H1 (cell line): Measurements from ENCODE around the gene ADARB2. TPM values are rescaled to one million over a fixed set of nuclear protein-coding genes. Genes with fewer than 3 reads are reported as not detected.

Experiments
- CTCF ChIA-PET: fragments of 300-600 bp; sonication (Branson Sonifier 250); formaldehyde crosslinking; loops from one replicate; lab custom pipeline; 2021; ENCODE audit not compliant: partially characterized antibody; lab: Charles Lee
- POLR2A ChIA-PET: fragments of 300-600 bp; sonication (Branson Sonifier 250); formaldehyde crosslinking; loops from one replicate; lab custom pipeline; 2021; ENCODE audit warnings: inconsistent platforms; ENCODE audit not compliant: partially characterized antibody; lab: Charles Lee
- DNase-seq, 2 experiments: peaks; one replicate each; pipeline versions ENCODE4 v3.0.0 to v3.0.0-alpha.2; 2010 to 2022; ENCODE audit warnings: low spot score in 2 of 2, low read depth in 1 of 2, mixed read lengths in 1 of 2
- FAIRE-seq: peaks from 2 replicates; lab custom pipeline; 2011; peaks lifted over from hg19 to GRCh38; lab: Jason Lieb, UNC
- H2AFZ ChIP-seq: 2 replicates; pipeline ENCODE4 v1.8.1; 2012; ENCODE audit warnings: low read length, inconsistent platforms
- H2AK5ac ChIP-seq: 2 replicates; pipeline ENCODE4 v1.6.1; 2013; ENCODE audit warnings: low read depth, low read length
- H2BK120ac ChIP-seq: replicated peaks from 2 replicates; pipeline ENCODE3; 2013; ENCODE audit warnings: low read depth, low read length, inconsistent platforms
- H2BK12ac ChIP-seq: 2 replicates; pipeline ENCODE4 v1.6.1; 2013; ENCODE audit warnings: low read depth, low read length
- H2BK15ac ChIP-seq: 2 replicates; pipeline ENCODE4 v1.6.1; 2013; ENCODE audit warnings: low read length
- H2BK20ac ChIP-seq: 2 replicates; pipeline ENCODE4 v1.6.1; 2013; ENCODE audit warnings: low read length
- H2BK5ac ChIP-seq: 2 replicates; pipeline ENCODE4 v1.6.1; 2013; ENCODE audit warnings: low read depth, low read length
- H3K14ac ChIP-seq: 2 replicates; pipeline ENCODE4 v1.6.1; 2013; ENCODE audit warnings: inconsistent platforms; ENCODE audit not compliant: insufficient read length
- H3K18ac ChIP-seq: 2 replicates; pipeline ENCODE4 v1.6.1; 2013; ENCODE audit warnings: low read length; ENCODE audit errors: extremely low read depth
- H3K23ac ChIP-seq: 2 replicates; pipeline ENCODE4 v1.6.1; 2013; ENCODE audit warnings: inconsistent platforms; ENCODE audit not compliant: insufficient read length
- H3K23me2 ChIP-seq: 2 replicates; pipeline ENCODE4 v1.6.1; 2013; ENCODE audit warnings: low read depth, low read length
- H3K27ac ChIP-seq: 2 replicates; pipeline ENCODE4 v1.6.1; 2011; ENCODE audit warnings: low read depth, low read length, inconsistent platforms
- H3K27me3 ChIP-seq, 4 experiments: replicated peaks in 1 of 4; 1 replicate in 1 of 4; 2 replicates in 3 of 4; pipeline versions ENCODE4 v1.6.1 to v1.8.1; 2011 to 2013; ENCODE audit warnings: low read length in 3 of 4, mild to moderate bottlenecking in 3 of 4, inconsistent platforms in 2 of 4, mixed read lengths in 2 of 4, moderate library complexity in 1 of 4; ENCODE audit not compliant: control insufficient read depth in 3 of 4, insufficient read depth in 3 of 4; ENCODE audit errors: extremely low read depth in 1 of 4
- H3K36me3 ChIP-seq, 4 experiments: 2 replicates each; pipeline versions ENCODE4 v1.6.1 to v1.8.1; 2011 to 2013; ENCODE audit warnings: mild to moderate bottlenecking in 4 of 4, low read length in 3 of 4, moderate library complexity in 2 of 4, control low read depth in 1 of 4, inconsistent platforms in 1 of 4; ENCODE audit not compliant: insufficient read depth in 4 of 4, control insufficient read depth in 2 of 4
- H3K4ac ChIP-seq: replicated peaks from 2 replicates; pipeline ENCODE3; 2013; ENCODE audit warnings: low read length, low read depth, mixed read lengths, inconsistent platforms; ENCODE audit not compliant: insufficient read length
- H3K4me1 ChIP-seq, 4 experiments: replicated peaks in 1 of 4; 1 replicate in 1 of 4; 2 replicates in 3 of 4; pipeline versions ENCODE4 v1.6.1 to v1.8.1; 2011 to 2013; ENCODE audit warnings: low read length in 3 of 4, inconsistent platforms in 2 of 4, mixed read lengths in 1 of 4; ENCODE audit not compliant: insufficient read depth in 4 of 4, control insufficient read depth in 3 of 4
- H3K4me2 ChIP-seq, 2 experiments: 2 replicates each; pipeline versions ENCODE4 v1.6.1 to v1.8.1; 2011 to 2013; ENCODE audit warnings: low read depth in 2 of 2, low read length in 2 of 2, control low read depth in 1 of 2, inconsistent platforms in 1 of 2, mild to moderate bottlenecking in 1 of 2; ENCODE audit not compliant: insufficient read depth in 1 of 2
- H3K4me3 ChIP-seq, 4 experiments: fragments of 200-600, 300-600 bp in 1 of 4; sonication (generic), shearing (Covaris generic), sonication (Bioruptor Twin) in 1 of 4; 2 replicates each; pipeline versions ENCODE4 v1.5.1 to v1.8.1; 2011 to 2016; ENCODE audit warnings: low read length in 4 of 4, low read depth in 3 of 4, control low read depth in 2 of 4, inconsistent platforms in 2 of 4, mild to moderate bottlenecking in 2 of 4, mixed read lengths in 1 of 4, moderate library complexity in 1 of 4; ENCODE audit not compliant: insufficient read depth in 2 of 4; ENCODE audit errors: extremely low read depth in 1 of 4
- H3K56ac ChIP-seq: replicated peaks from 2 replicates; pipeline ENCODE3; 2013; ENCODE audit warnings: low read depth, mild to moderate bottlenecking, mixed read lengths, low read length, inconsistent platforms; ENCODE audit not compliant: insufficient read length
- H3K79me1 ChIP-seq: 2 replicates; pipeline ENCODE4 v1.6.1; 2013; ENCODE audit warnings: low read depth, low read length, control low read depth
- H3K79me2 ChIP-seq, 2 experiments: 2 replicates each; pipeline versions ENCODE4 v1.6.1 to v1.8.1; 2012 to 2013; ENCODE audit warnings: low read length in 2 of 2, mild to moderate bottlenecking in 2 of 2, inconsistent platforms in 1 of 2; ENCODE audit not compliant: insufficient read depth in 2 of 2, control insufficient read depth in 1 of 2
- H3K9ac ChIP-seq, 4 experiments: replicated peaks in 1 of 4; 1 replicate in 1 of 4; 2 replicates in 3 of 4; pipeline versions ENCODE4 v1.6.1 to v1.8.1; 2011 to 2013; ENCODE audit warnings: low read depth in 3 of 4, low read length in 3 of 4, control low read depth in 2 of 4, mild to moderate bottlenecking in 2 of 4, moderate library complexity in 2 of 4, inconsistent platforms in 1 of 4; ENCODE audit errors: extremely low read depth in 1 of 4
- H3K9me3 ChIP-seq, 2 experiments: 2 replicates each; pipeline versions ENCODE4 v1.6.1 to v1.8.1; 2012 to 2013; ENCODE audit warnings: mild to moderate bottlenecking in 2 of 2, moderate library complexity in 2 of 2, control low read depth in 1 of 2, inconsistent platforms in 1 of 2, low read depth in 1 of 2, low read length in 1 of 2, mixed read lengths in 1 of 2; ENCODE audit not compliant: insufficient read depth in 2 of 2
- H4K20me1 ChIP-seq, 2 experiments: replicated peaks in 1 of 2; 2 replicates each; pipeline versions ENCODE3 to v1.8.1; 2011 to 2013; ENCODE audit warnings: inconsistent platforms in 2 of 2, low read length in 2 of 2, mild to moderate bottlenecking in 1 of 2; ENCODE audit not compliant: insufficient read depth in 2 of 2, control insufficient read depth in 1 of 2
- H4K5ac ChIP-seq: 2 replicates; pipeline ENCODE4 v1.6.1; 2013; ENCODE audit warnings: low read length, low read depth, mixed read lengths, inconsistent platforms; ENCODE audit not compliant: insufficient read length
- H4K8ac ChIP-seq: 2 replicates; pipeline ENCODE4 v1.8.0; 2013; ENCODE audit warnings: mild to moderate bottlenecking, moderate library complexity, low read length, inconsistent platforms; ENCODE audit not compliant: insufficient read depth; ENCODE audit errors: extremely low read depth
- H4K91ac ChIP-seq: replicated peaks from 2 replicates; pipeline ENCODE3; 2013; ENCODE audit warnings: low read length, mixed read lengths, inconsistent platforms; ENCODE audit not compliant: insufficient read length
- BACH1 ChIP-seq: IDR thresholded peaks from 2 replicates; pipeline ENCODE4 v1.6.1; 2012; ENCODE audit warnings: low read length, improper control_type of control experiment
- GTF2F1 ChIP-seq: IDR thresholded peaks from 2 replicates; pipeline ENCODE4 v1.6.1; 2012; ENCODE audit warnings: low read depth, low read length, improper control_type of control experiment, borderline replicate concordance
- JUND ChIP-seq: IDR thresholded peaks from 2 replicates; pipeline ENCODE4 v1.6.1; 2011; ENCODE audit warnings: mild to moderate bottlenecking, improper control_type of control experiment, low read length
- KDM1A ChIP-seq: fragments of 200-600, 300-600 bp; sonication (generic); IDR thresholded peaks from 2 replicates; pipeline ENCODE4 v1.7.1; 2016; ENCODE audit warnings: mild to moderate bottlenecking, low read length, borderline replicate concordance
- RNF2 ChIP-seq: fragments of 200-900, 300-1000 bp; sonication (generic); IDR thresholded peaks from 2 replicates; pipeline ENCODE4 v1.7.1; 2016; ENCODE audit warnings: borderline replicate concordance, low read depth, mild to moderate bottlenecking, antibody characterized with exemption, low read length; ENCODE audit not compliant: poor library complexity, severe bottlenecking; ENCODE audit errors: missing control alignments
- SIN3A ChIP-seq, 2 experiments: IDR thresholded peaks in 1 of 2; conservative IDR thresholded peaks in 1 of 2; 2 replicates each; pipeline ENCODE4 v1.6.1; 2011 to 2012; ENCODE audit warnings: low read length in 2 of 2, improper control_type of control experiment in 1 of 2, low read depth in 1 of 2, mild to moderate bottlenecking in 1 of 2
- WGBS, 2 experiments: shearing (Covaris generic) in 1 of 2; methylation state at CpG; one replicate each; pipeline versions ENCODE4 v1.1.6 to v1.1.7; 2013 to 2015; ENCODE audit warnings: low lambda C conversion rate in 2 of 2, mixed read lengths in 2 of 2, inconsistent platforms in 1 of 2, low coverage in 1 of 2, missing lambda C conversion rate in 1 of 2; ENCODE audit not compliant: insufficient replicate concordance in 2 of 2, insufficient coverage in 1 of 2, insufficient read length in 1 of 2; ENCODE audit errors: extremely low coverage in 1 of 2, missing lambda C conversion rate in 1 of 2; 5-methylcytosine and 5-hydroxymethylcytosine counted together
- polyA plus RNA-seq, 7 experiments: library from polyadenylated mRNA; depleted of rRNA in 3 of 7; stranded (reverse) in 5 of 7; unstranded in 2 of 7; fragments of >200 nt in 5 of 7; fragments of 200-250 nt in 2 of 7; gene quantifications; 1 replicate in 5 of 7; 2 replicates in 1 of 7; 4 replicates in 1 of 7; pipeline versions ENCODE4 v1.2.1 to v1.2.3, GENCODE V29; 2011 to 2013; ENCODE audit warnings: missing spikeins in 2 of 7, mixed read lengths in 2 of 7
- total RNA-seq: library from RNA; stranded (reverse); fragmentation: NEBNext Ultra II Directional; extraction: Animal tissue kit (Norgen Biotek cat#: 25700); gene quantifications from 2 replicates; pipeline ENCODE4 v1.2.1, GENCODE V29; 2021

The ADARB2 gene
- total and polyA plus RNA-seq, 2 of the 8 experiments (the other 6 are each of a cell fraction or from before 2014, with no cell fraction given): 2.2 to 2.8 TPM

DNA sequence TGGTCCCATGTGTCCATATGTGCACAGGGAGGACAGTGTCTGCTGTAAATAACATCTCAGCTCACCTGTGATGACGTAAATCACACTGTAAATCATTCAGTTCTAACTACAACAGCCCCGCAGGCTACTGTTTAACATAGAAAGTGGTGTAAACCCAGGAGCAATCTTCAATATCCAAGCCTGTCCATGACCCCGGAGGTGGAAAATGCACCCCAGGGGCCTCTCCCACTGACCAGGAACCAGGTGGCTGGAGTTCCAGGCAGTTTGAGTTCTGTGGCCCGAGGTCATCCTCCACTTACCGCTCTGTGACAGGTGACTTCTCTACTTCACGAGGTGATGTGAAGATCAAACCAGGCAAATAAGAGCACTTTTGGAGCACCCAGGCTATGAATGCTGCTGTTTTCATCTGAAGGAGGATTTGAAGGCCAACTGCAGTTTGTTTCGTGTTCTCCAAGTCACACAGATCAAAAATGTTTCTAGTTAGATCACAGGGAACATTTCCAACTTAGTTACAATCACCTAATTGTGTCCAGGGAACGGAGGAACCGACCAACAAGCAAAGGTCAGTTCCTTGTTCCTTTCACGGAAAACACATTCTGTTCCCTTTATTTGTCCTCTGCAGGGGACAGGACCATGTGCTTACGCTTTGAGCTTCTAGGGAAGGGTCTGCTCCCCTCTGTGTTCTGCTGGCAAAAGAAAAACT is 549.3 kb downstream of the ADARB2 start:
- no peak overlapping the region for H2BK20ac ChIP-seq
- no peaks in the 10 kb centered on the region for H3K36me3 ChIP-seq
- ChIA-PET POLR2A (no interaction called here), CTCF (no interaction called here)
- H3K14ac ChIP-seq: no peak overlapping the region
- H3K23ac ChIP-seq: no peak overlapping the region
- H2BK5ac ChIP-seq: no peak overlapping the region
- no peak overlapping the region for H4K91ac ChIP-seq
- no peak overlapping the region for H3K27ac ChIP-seq
- H4K5ac ChIP-seq: no peak overlapping the region
- no peak overlapping the region for H3K9ac ChIP-seq
- no peak overlapping the region for H3K4me2 ChIP-seq
- H2AFZ ChIP-seq: no peak overlapping the region
- no peaks in the 10 kb centered on the region for H3K79me2 ChIP-seq
- no peak for TF ChIP-seq SIN3A (conservative IDR thresholded peaks at IDR 0.05 in 1 of 2, IDR thresholded peaks at IDR 0.05 in 1 of 2; ENCODE audit: low read depth in 1 of 2, low read length in 2 of 2)
- TF ChIP-seq GTF2F1: no peak
- no peak for TF ChIP-seq JUND
- TF ChIP-seq KDM1A: no peak
- TF ChIP-seq BACH1: no peak
- no peak for TF ChIP-seq RNF2
- H3K4ac ChIP-seq: no peak overlapping the region
- no peak overlapping the region for H2BK120ac ChIP-seq
- no peak overlapping the region; the same call in 1 of the 2 replicates for H4K8ac ChIP-seq
- H2BK15ac ChIP-seq: no peak overlapping the region
- H4K20me1 ChIP-seq: no peaks in the 10 kb centered on the region
- H3K79me1 ChIP-seq: no peaks in the 10 kb centered on the region
- peaks cover 0 to 2% (median 0%) of the 10 kb centered on the region in 4 experiments; a peak in 2 of 7 replicates for H3K27me3 ChIP-seq
- no peak overlapping the region for H3K56ac ChIP-seq
- H3K4me1 ChIP-seq: no peaks in the 10 kb centered on the region; a peak in 2 of 7 replicates
- no peaks in the 10 kb centered on the region for H3K23me2 ChIP-seq
- FAIRE-seq (no peak), DNase-seq (no peak)
- no peak overlapping the region for H3K18ac ChIP-seq
- H2BK12ac ChIP-seq: no peak overlapping the region
- H3K4me3 ChIP-seq: no peak overlapping the region
- 90% methylated on average over 11 of the region's 11 CpGs; no CpG with 5 or more reads in 1 of the 2 experiments for WGBS, 2 experiments
- no peak overlapping the region for H2AK5ac ChIP-seq
- H3K9me3 ChIP-seq: no peaks in the 10 kb centered on the region
